Coronary artery (tissue), 2 donors: ENCODE measurements around the gene ADAMTS18.

Experiments used
- DNase-seq: peaks from one replicate; pipeline ENCODE4 v3.0.0-alpha.2; 2017; ENCODE audit warnings: low spot score
- H3K27ac ChIP-seq, 2 donors: fragments of 200-600 bp; sonication (generic); one replicate each; pipeline ENCODE4 v1.5.1; 2016 to 2019
- H3K4me3 ChIP-seq: fragments of 200-600 bp; sonication (generic); 2 replicates; pipeline ENCODE4 v1.5.1; 2016; ENCODE audit warnings: mild to moderate bottlenecking, moderate library complexity
- TF ChIP-seq, protein P1 (sequence below): fragments of 200-600 bp; sonication (generic); IDR thresholded peaks from one replicate; pipeline ENCODE4 v1.5.1; 2019; ENCODE audit warnings: antibody characterized with exemption

ADAMTS18 gene

DNA sequence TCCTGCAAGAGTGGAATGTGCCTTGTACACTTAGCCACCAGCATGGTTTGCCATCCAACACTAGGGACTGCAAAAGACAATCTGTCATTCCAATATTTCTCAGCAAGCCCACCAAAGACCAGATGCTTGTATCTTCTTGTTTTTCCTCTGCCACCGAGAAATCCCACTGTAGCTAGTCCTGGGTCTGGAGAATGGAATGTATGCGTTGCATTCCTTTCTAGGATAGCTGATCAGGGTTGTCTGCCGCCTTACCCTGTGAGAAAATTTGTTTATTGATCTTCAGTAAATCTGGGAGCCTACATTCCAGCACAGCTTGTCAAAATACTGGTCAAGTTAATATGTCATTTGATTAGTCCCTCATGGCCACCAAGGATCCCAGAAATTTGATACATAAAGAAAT lies 28.1 kb upstream of the ADAMTS18 start:
- no peak for DNase-seq
- TF ChIP-seq, protein P1, sequence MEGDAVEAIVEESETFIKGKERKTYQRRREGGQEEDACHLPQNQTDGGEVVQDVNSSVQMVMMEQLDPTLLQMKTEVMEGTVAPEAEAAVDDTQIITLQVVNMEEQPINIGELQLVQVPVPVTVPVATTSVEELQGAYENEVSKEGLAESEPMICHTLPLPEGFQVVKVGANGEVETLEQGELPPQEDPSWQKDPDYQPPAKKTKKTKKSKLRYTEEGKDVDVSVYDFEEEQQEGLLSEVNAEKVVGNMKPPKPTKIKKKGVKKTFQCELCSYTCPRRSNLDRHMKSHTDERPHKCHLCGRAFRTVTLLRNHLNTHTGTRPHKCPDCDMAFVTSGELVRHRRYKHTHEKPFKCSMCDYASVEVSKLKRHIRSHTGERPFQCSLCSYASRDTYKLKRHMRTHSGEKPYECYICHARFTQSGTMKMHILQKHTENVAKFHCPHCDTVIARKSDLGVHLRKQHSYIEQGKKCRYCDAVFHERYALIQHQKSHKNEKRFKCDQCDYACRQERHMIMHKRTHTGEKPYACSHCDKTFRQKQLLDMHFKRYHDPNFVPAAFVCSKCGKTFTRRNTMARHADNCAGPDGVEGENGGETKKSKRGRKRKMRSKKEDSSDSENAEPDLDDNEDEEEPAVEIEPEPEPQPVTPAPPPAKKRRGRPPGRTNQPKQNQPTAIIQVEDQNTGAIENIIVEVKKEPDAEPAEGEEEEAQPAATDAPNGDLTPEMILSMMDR, result no peak

DNA sequence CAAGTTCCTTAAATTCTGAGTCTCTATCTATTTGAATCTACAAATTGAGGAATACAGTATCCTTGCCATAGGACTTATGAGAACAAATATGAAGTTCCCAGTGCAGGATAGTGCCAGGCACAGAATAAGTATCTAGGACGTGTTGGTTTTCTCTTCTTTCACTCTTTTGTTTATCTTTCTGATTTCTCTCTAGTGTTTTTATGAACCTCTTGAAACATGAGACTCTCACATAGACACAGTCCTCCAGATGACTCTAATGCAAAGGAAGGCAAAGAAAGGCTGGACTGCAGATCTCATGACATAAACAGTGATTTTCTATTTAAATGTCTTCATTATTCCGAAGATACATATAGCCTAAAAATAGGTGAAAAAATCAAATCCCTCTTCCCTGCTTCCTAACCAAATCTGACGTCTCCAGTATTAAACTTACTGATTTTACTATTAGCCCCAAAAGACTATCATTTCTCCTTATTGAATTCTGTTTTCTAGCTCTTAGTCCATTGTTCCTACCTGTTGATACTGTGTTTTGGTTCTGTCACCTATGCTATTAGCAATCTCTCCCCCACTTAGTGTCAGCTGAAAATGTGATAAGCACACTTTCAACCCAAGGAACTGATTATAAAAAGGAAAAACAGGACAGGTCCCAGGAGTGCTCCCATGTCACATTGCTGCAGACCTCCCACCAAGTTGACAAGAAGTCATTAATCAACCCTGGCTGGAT lies 24.9 kb upstream of the ADAMTS18 start:
- H3K4me3 ChIP-seq, result no peak overlapping the region
- no peak overlapping the region for H3K27ac ChIP-seq
- no peak for DNase-seq
- TF ChIP-seq, protein P1, result no peak

More for the DNA sequence above, 28.1 kb upstream of the ADAMTS18 start:
- H3K4me3 ChIP-seq, result no peak overlapping the region
- no peak overlapping the region for H3K27ac ChIP-seq

DNA sequence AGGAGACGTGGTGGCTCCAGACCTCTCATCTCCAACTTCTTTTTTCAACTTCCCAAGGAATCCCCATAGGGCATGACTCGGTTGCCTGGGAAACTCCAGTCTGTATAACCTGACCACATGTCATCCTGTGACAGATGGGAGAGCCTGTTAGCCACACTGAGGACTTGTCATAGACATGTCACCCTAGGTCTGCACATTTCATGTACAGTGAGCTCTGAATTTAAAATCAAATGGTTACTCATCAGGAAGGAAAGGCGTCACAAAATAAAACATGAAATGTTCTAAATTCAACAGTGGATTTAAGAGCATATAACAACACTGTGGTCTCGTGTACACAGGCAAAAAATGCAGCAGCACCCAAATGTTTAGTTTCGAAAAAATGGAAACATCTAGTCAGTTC lies 22.2 kb upstream of the ADAMTS18 start:
- DNase-seq, result no peak
- Histone ChIP-seq H3K27ac (no peak overlapping the region), H3K4me3 (no peak overlapping the region)
- TF ChIP-seq, protein P1, result no peak

DNA sequence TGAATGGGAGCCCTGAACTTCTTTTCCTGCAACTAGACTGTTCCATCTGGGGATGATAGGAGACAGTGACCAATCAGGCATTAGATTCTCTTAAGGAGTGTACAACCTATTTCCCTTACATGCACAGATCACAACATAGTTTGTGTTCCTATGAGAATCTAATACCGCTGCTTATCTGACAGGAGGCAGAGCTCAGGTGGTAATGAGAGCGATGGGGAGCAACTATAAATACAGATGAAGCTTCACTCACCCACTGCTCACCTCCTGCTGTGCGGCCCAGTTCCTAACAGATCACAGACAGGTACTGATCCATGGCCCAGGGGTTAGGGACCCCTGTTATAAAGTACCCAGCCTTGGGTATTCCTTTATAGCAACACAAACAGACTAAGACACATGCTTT lies 17.4 kb upstream of the ADAMTS18 start:
- DNase-seq, result no peak
- TF ChIP-seq, protein P1, result no peak
- no peak overlapping the region for H3K4me3 ChIP-seq
- H3K27ac ChIP-seq, result no peak overlapping the region

DNA sequence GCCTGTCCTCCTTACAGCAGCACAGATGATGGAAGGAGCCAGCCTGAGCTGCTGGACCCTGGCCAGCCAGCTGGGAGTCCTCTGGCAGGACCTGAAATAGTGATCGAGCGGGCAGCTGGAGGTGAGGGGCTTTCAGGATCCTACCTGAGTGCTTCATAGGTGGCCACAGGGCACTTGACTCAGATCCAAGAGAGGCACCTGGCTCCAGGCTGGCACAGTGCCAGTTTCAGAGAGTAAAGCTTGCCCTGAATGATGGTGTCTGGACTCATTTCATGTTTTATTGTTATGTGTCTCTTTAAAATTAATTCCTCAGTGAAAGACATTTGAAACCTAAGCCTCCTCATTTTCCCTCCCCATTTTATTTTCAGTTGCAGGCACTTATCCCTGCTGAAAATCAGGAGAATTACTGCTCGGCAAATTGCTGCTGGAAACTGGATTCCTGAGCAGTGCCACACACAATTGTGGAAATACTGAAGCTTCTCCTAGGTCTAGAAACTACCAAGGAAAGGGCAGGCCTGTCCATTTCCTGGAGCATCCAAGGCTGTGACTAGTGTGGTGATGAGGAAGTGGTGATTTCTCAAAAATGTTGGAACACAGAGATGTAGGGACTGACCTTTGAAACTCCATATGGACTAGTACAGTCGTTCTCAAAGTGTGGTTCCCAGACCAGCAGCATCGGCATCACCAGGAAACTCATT lies 16.1 kb upstream of the ADAMTS18 start:
- TF ChIP-seq, protein P1, result no peak
- H3K4me3 ChIP-seq, result no peak overlapping the region
- H3K27ac ChIP-seq, result no peak overlapping the region
- DNase-seq, result no peak

DNA sequence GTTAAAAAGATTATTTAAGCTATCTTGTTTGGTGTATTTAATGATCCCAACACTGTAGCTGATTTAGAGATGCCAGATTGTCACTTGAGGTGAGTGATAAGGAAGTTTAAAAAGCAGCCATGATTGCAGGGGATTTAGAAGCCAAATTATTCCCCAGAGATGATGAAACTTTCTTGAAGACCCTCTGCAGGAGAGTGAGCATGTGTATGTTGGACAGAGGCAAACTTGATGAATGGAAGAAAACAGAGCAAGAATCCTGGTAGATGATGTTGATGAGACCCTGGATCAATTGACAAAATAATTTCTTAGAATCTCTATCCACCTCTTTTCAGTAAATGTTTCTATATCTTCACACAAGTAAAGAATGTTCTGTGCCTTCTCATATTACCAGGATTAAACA lies 14.4 kb upstream of the ADAMTS18 start:
- no peak for DNase-seq
- H3K27ac ChIP-seq, result no peak overlapping the region
- TF ChIP-seq, protein P1, result no peak
- no peak overlapping the region for H3K4me3 ChIP-seq

DNA sequence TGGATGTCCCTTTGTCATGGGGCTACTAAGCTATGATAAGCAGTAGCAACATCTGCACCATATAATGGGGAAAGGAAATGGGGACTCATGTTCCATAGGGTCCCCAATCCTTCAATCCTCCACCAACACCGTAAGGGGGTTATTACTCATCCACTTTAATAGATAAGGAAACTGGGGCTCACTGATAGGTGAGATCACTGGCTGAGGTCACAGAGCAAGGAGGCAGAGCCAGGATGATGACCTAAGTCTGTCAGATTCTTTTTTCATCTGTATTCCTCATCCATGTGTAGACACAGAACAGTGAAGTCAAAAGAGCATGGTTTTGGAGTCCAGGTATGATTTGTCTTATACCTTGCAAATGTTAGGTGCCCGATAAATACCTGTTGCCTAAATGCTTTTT lies 10.5 kb upstream of the ADAMTS18 start:
- DNase-seq, result no peak
- H3K27ac ChIP-seq, result no peak overlapping the region
- TF ChIP-seq, protein P1, result no peak
- no peak overlapping the region for H3K4me3 ChIP-seq
